T-helper 9 cell (primary cell): ENCODE data around the gene ZDHHC14.

Experiments
- DNase-seq: peaks from one replicate; pipeline ENCODE4 v3.0.0-alpha.2; 2020

Gene ZDHHC14

GRCh38 chr6:157634546-157634945, 253.6 kb downstream of the ZDHHC14 start:
- no peak for DNase-seq

GRCh38 chr6:157635388-157636244, 254.6 kb downstream of the ZDHHC14 start:
- DNase-seq = no peak

- DNase-seq = no peak
These were observed 256.5 kb downstream of the ZDHHC14 start for GRCh38 chr6:157637516-157637915.

- DNase-seq = no peak
These were observed 257.1 kb downstream of the ZDHHC14 start for GRCh38 chr6:157637941-157638662.

- DNase-seq = no peak
These were observed 257.8 kb downstream of the ZDHHC14 start for GRCh38 chr6:157638779-157639178.

- no peak for DNase-seq
These were observed 259.9 kb downstream of the ZDHHC14 start for GRCh38 chr6:157640746-157641451.

GRCh38 chr6:157641837-157642236, 260.8 kb downstream of the ZDHHC14 start:
- DNase-seq = no peak

- no peak for DNase-seq
These were observed 261.7 kb downstream of the ZDHHC14 start for GRCh38 chr6:157642736-157643135.

- no peak for DNase-seq
These were observed 263.2 kb downstream of the ZDHHC14 start for GRCh38 chr6:157644043-157644810.

GRCh38 chr6:157645201-157645795, 264.3 kb downstream of the ZDHHC14 start:
- no peak for DNase-seq

- DNase-seq = no peak
These were observed 265.0 kb downstream of the ZDHHC14 start for GRCh38 chr6:157646012-157646411.

GRCh38 chr6:157647261-157647915, 266.4 kb downstream of the ZDHHC14 start:
- no peak for DNase-seq

- no peak for DNase-seq
These were observed 267.6 kb downstream of the ZDHHC14 start for GRCh38 chr6:157648561-157648960.

- no peak for DNase-seq
These were observed 268.6 kb downstream of the ZDHHC14 start for GRCh38 chr6:157649311-157650260.

- no peak for DNase-seq
These were observed 269.3 kb downstream of the ZDHHC14 start for GRCh38 chr6:157650261-157650640.

- no peak for DNase-seq
These were observed 269.8 kb downstream of the ZDHHC14 start for GRCh38 chr6:157650801-157651200.

- no peak for DNase-seq
These were observed 270.9 kb downstream of the ZDHHC14 start for GRCh38 chr6:157651731-157652490.

GRCh38 chr6:157652601-157653363, 271.8 kb downstream of the ZDHHC14 start:
- no peak for DNase-seq

- no peak for DNase-seq
These were observed 272.5 kb downstream of the ZDHHC14 start for GRCh38 chr6:157653521-157653920.
